Glomerular visceral epithelial cell (primary cell): ENCODE measurements around the gene MLXIPL.
"Not testable (repeated sequence)": the region's sequence is repeated elsewhere in the genome, so short reads cannot be mapped to it uniquely, and the experiment has no call there.

ENCODE experiments used
- DNase-seq: peaks from one replicate; pipeline ENCODE4 v3.0.0-alpha.2; 2016; ENCODE audit errors: extremely low spot score

MLXIPL gene

DNA sequence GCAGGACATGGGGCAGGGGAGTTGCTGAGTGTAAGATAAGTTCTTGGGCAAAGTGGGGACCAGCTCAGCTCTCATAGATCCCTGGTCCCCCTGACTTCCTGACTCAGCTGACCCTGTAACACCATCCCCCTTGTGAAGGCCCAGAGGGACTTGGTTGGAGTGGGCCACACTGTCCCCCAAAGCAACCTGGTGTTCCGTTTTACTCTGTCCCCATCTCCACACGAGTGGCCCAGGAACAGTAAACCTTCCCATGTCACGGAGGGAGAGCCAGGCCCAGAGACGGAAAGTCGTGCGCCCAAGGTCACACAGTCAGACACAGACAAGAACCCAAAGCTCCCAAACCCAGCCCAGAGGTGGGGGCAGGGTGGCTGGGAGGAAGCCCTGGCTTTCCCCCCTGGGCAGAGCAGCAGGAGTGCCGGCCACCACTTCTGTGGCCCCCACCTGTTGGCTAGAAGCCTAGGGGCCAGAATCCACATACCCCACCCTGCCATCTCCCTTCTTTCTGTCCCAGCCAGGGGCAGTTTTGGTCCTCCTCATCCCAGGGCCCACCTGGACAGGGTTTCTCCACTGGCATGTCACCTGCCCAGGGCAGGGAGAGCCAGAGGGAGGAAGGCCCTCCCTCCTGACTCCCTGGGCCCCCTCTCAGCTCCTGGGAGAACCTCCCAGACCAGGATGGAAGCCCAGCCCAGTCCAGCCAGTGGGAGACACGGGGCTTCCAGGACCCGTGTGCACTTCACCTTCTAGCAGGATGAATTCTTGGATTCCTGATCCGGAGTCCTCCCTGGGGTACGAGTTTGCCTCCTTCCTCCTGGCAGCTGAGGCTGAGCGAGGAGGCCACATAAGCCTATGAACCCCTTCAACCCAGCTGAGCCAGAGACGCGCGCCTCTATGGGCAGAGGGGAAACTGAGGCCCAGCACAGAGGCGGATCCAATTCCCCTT is 22.7 kb upstream of the MLXIPL start:
- no peak for DNase-seq

GRCh38 chr7:73645643-73646174 is 21.4 kb upstream of the MLXIPL start:
- DNase-seq = no peak

DNA sequence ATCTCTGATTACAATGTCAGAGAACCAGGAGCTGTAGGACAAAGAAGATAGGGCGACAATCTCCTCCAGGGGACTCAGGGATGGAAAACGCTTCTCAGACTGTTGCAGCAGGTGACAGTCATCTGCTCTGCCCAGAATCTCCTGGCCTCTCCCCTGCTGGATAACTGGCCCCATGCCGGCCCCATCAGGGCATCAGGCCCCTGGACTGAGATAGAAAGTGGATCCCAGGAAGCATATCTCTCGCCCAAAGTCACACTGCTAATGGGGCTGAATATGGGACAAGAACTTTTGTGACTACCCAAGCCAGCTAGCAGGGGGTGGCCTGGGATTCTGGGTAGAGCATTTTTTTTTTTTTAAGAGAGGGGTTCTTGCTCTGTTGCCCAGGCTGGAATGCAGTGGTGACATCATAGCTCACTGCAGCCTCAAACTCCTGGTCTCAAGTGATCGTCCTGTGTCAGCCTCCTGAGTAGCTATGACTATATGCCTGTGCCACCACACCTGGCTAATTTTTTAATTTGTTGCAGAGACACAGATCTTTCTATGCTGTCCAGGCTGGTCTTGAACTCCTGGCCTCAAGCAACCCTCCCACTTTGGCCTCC is 20.5 kb upstream of the MLXIPL start:
- DNase-seq = no peak

DNA sequence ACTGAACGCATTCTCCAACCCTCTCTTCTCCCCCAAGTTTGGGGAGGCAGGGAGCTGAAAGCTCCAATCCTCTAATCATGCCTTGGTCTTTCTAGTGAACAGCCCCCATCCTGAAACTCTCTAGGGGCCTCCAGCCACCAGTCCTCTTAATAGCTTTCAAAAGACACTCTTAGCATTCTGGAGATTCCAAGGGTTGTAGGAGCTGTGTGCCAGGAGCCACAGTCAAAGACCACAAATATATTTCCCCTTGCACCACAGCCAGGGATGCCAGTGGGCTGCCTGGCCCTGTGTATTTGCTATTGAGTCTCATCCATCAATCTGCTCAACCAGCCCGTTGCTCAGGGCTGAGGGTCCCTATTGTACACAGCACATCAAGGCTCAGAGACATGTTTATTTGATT is 18.5 kb upstream of the MLXIPL start:
- no peak for DNase-seq

- DNase-seq = no peak
Measured at GRCh38 chr7:73638911-73639310, 14.6 kb upstream of the MLXIPL start.

DNA sequence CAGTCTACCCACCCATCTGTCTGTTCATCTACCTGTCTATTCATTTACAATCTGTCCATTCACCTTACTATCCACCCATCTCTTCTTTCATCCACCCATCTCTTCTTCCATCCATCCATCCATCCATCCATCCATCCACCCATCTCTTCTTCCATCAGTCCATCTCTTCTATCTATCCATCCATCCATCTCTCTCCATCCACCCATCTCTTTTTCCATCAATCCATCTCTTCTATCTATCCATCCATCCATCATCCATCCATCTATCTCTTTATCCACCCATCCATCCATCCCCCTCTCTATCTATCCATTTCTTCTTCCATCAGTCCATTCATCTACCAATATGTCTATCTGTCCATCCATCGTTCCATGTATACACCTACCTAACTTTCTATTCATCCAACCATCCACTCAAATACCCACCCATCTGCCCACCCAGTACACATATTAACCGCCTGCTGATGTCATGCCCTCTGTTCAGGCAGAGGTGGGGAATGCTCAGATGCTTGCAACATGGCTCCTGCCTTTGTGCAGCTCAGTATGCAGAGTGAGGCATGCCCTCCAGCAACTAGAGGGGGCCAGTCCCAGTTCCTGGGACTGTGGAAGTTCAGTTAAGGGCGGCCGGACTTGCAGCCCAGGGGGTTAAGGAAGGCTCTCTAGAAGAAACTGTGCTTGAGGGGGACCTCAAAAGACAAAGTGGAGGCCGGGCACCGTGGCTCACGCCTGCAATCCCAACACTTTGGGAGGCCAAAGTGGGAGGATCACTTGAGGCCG is 11.3 kb upstream of the MLXIPL start:
- DNase-seq = no peak

GRCh38 chr7:73633844-73634243 is 9.5 kb upstream of the MLXIPL start:
- no peak for DNase-seq

DNA sequence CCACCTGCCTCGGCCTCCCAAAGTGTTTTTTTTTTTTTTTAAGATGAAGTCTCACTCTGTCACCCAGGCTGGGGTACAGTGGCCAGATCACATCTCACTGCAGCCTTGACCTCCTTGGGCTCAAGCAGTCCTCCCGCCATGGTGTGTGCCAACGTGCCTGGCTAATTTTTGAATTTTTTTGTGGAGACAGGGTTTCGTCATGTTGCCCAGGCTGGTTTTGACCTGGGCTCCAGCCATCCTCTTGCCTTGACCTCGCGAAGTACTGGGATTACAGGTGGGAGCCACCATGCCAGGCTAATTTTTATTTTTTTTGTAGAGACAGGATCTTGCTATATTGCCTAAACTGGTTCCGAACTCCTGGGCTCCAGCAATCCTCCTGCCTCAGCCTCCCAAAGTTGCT is 9.0 kb upstream of the MLXIPL start:
- DNase-seq = no peak

GRCh38 chr7:73631558-73631957 is 7.2 kb upstream of the MLXIPL start:
- no peak for DNase-seq

- no peak for DNase-seq
Measured at GRCh38 chr7:73628504-73628903, 4.2 kb upstream of the MLXIPL start.

GRCh38 chr7:73626814-73627213 is 2.5 kb upstream of the MLXIPL start:
- DNase-seq = no peak

DNA sequence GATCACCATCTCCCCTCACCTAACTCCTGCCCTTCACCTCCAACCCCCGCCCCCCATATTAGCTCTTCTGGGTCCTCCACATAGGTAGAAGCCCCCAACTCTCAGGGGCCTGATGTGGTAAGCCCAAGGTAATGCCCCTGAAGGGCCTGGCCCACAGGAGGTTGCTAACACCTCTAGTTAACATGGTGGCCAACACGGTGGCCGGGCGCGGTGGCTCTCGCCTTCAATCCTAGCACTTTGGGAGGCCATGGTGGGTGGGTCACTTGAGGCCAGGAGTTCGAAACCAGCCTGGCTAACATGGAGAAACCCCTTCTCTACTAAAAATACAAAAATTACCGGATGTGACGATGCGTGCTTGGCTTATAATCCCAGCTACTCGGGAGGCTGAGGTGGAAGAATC is 954 bp upstream of the MLXIPL start:
- DNase-seq = no peak

GRCh38 chr7:73624669-73625001 is 313 bp upstream of the MLXIPL start:
- DNase-seq = no peak

DNA sequence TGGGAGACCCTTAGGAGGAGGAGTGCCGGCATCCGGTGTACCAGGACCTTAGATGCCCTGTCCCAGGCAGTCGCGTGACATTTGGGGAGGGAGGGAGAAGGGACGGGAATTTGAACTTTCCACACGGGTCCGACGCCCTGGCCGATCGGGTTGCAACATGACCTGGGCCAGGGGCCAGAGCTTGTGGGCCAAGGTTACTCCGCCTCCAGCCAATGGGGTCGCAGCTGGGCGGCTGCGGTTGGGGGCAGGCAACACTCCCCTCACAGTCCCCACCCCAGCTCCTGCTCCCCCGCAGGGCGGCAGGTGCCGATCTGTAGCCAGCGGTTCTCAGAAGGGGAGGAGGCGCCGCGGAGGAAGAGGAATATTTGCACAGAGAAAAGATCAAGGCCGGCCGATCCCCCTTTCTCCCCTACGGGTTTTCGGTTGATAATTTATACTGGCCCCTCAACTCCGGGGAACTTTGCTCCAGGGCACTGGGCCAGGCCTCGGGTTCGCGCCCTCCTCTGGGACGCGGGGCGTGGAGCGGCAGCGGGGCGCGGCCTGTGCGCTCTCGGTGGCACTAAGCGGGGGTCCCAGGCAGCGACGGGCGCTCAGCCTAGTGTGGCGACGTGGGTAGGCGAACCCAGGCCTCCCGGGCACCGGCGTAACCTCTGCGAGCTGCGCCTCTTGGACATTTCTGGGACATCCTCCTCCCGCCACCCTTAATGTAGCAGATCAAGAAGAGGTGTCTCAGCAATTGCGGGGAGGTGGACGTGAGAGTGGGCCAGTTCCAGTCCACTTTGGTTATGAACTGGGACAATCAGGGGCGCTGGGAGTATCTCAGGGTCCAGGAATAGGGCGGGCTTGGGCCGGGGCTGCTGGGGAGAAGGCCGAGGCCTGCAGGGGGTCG is 1.2 kb downstream of the MLXIPL start:
- DNase-seq = no peak

DNA sequence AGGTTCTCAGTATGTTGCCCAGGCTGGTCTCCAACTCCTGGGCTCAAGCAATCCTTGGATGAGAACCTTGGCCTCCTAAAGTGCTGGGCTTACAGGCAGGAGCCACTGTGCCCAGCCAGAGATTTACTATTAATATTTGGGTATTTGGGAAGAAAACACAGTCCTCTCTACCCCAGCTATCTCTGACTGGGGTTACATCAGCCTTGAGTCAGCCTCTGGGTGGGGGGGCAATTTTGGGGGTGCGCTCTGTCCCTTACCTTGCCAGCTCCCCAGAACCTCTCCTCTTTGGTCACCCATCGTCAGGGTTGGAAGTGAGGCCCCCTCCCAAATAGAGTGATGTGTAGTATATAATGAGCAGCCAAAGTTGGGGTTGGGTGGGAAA is 1.8 kb downstream of the MLXIPL start:
- no peak for DNase-seq

DNA sequence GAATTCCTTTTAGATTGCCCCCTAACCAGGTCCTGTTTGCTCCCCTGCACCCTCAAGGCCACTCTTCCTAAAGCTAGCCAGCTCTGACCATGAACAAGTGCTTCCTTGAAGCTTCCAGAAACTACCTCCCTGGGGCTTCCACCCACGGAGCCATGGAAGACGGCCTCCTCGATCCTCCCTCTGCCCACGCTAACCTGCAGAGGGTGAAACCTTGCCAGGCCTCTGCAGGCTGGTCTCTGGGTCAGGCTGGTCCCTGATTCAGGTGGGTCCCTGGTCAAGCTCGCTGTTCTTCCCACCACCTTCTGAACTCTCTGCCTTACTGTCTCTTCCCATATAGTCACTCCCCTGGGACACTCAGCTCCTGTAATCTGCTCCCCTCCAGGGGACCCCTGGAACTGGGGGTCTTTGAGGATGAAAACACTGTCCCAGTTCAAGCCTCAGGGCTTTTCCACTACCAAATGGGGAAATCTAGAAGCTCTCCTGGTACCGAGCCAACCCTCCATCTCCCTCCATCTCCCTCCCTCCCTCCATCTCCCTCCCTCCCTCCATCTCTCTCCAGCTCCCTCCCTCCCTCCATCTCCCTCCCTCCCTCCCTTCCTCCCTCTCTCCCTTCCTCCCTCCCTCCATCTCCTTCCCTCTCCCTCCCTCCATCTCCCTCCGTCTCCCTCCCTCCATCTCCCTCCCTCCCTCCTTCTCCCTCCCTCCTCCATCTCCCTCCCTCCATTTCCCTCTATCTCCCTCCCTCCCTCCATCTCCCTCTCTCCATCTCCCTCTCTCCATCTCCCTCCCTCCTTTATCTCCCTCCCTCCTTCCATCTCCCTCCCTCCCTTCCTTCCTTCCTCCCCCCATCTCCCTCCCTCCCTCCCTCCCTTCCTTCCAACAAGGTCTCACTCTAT is 2.9 kb downstream of the MLXIPL start:
- DNase-seq = no peak

DNA sequence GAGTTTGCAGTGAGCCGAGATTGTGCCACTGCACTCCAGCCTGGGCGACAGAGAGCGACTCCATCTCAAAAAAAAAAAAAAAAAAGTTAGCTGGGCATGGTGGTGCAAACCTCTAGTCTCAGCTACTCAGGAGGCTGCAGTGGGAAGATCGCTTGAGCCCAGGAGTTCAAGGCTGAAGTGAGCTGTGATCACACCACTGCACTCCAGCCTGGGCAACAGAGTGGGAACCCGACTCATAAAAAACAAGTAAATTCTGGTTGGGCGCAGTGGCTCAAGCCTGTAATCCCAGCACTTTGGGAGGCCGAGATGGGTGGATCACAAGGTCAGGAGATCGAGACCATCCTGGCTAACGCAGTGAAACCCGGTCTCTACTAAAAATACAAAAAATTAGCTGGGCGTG is 4.9 kb downstream of the MLXIPL start:
- not testable (repeated sequence) for DNase-seq

DNA sequence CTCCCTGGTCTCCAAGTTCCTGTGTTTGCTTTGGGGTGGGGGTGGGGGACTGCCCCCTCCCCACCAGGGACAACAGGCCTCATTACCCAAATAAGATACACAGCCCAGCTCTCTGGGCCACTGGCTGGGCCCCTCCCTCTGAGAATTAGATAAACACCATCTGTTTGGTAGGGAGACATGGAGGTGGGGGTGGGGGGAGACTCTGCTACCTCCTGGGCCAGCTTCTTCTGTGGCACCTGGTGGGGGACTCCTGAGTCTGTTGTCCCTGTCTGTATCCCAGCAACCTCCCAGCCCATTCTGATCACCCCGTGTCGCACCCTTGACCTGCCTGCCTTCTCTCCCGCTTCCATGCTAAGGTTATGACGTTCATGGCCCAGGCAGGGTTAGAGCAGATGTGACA is 5.8 kb downstream of the MLXIPL start:
- no peak for DNase-seq

- not testable (repeated sequence) for DNase-seq
Measured at GRCh38 chr7:73617520-73617919, 6.8 kb downstream of the MLXIPL start.

GRCh38 chr7:73615886-73616285 is 8.4 kb downstream of the MLXIPL start:
- no peak for DNase-seq
